GM04503 (cell line): Measurements from ENCODE around the gene FBXO11.
"Not testable (repeated sequence)": the region's sequence is repeated elsewhere in the genome, so short reads cannot be mapped to it uniquely, and the experiment has no call there.

ENCODE experiments used
- DNase-seq: peaks from one replicate; pipeline ENCODE4 v3.0.0-alpha.2; 2012; ENCODE audit warnings: low read depth

FBXO11 gene

DNA sequence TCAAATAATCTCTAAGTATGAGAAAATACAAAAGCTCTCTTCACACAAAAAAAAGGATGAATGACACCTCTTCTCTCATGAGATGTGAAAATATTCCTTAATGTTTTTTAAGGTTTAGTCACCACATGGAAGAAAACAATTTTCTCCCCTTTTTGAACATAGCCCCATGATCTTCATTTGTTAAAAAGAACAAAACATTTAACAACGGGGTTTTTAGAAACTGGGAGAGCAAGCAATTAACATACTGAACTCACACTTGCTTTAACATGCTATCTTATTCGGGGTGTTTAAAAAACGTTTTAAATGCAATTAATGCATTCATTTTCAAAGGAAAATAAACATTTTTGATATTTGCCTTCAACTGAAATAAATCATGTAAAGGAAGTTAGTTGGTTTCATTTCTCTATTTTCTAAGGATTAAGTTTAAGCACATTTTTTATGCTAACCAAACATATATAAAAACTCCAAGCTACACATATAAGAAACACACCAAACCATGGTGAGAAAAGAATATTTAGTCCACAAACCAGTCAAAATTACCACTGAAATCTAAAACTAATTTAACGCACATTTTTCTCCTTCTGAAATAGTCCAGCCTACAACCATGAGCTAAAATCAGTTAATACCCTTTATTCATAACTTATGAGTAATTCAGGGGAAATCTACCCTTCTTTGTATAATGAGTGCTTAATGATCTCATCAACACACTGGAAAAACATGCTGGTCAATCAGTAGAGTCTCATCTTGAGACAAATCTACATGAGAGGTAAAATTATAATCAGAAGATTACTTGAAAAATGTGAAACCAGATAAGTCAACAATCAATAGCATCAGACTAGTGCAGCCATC lies 8.2 kb downstream of the FBXO11 start:
- DNase-seq, result no peak

DNA sequence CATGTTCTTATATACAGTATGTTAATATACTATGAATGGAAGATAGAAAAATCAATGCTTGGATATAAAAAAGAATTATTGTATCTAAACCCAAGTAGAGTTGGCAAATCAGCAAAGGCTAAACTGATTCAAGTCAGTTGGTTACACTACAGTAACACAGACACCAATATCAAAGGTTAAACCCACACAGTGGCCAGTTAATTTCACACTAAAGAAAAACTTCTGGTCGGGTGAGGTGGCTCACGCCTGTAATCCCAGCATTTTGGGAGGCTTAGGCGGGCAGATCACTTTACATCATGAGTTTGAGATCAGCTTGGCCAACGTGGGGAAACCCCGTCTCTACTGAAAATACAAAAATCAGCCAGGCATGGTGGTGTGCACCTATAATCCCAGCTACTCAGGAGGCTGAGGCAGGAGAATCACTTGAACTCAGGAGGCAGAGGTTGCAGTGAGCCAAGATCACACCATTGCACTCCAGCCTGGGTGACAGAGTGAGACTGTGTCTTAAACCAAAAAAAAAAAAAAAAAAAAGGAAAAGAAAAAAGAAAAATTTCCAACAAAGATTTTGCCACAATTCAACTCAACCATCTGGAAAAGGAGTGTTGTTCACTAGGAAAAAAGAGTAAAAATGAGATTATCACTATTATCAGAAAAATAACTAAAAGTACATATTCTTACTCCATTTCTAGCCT lies 9.0 kb downstream of the FBXO11 start:
- not testable (repeated sequence) for DNase-seq

DNA sequence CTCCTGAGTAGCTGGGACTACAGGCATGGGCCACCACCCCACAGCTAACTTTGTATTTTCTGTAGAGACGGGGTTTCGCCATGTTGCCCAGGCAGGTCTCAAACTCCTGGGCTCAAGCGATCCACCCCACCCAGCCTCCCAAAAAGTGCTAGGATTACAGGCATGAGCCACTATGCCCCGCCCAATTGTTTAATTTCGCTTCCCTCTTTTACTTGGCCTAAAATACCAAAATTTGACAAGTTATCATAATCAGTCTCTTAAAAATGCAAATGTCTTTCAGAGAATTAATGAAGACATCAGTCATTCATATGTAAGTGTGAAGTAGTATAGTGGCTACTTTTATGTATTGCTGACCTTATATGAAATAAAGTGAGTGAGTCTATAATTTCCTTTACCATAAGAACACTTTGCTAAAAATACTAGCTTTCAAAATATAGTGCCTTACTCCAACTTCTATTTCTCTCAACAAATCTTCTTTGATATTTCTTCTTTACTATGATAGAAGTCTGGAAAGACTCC lies 9.8 kb downstream of the FBXO11 start:
- DNase-seq, result no peak

DNA sequence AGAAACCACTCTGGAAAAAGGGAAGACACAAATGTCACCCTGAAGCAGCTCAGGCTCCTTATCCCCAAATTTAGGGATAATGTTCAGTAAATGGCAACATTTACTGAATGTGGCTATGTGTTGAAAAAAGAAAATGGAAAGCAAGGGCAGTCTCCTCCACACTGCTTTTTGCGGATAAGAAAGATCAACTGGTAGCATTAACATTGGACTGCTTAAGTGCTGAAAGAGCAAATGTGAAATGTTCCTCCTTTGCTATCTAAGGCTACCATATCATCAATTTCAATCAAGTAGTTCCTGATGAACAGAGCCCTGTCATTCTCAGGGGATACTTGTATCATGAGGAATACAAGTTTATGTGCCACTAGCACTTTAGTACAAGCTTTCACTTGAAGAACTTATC lies 12.5 kb downstream of the FBXO11 start:
- DNase-seq, result no peak

DNA sequence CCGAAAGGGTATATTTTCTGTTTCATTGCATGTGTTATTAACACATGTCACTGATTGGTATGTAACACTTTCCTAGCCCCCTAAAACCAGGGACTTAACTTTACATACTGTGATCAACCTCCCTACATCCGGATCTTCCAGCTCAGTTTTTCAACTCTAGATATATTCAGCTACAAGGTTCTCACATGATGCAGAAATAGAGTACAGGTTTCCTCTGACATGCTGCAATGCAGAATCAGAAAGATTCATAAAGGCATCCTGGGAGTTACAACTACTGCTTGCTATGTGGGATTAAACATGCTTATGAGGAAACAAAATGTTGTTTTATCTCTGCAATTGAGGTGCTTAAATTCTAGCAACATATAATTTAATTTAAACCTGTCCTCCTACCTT lies 14.0 kb downstream of the FBXO11 start:
- no peak for DNase-seq

DNA sequence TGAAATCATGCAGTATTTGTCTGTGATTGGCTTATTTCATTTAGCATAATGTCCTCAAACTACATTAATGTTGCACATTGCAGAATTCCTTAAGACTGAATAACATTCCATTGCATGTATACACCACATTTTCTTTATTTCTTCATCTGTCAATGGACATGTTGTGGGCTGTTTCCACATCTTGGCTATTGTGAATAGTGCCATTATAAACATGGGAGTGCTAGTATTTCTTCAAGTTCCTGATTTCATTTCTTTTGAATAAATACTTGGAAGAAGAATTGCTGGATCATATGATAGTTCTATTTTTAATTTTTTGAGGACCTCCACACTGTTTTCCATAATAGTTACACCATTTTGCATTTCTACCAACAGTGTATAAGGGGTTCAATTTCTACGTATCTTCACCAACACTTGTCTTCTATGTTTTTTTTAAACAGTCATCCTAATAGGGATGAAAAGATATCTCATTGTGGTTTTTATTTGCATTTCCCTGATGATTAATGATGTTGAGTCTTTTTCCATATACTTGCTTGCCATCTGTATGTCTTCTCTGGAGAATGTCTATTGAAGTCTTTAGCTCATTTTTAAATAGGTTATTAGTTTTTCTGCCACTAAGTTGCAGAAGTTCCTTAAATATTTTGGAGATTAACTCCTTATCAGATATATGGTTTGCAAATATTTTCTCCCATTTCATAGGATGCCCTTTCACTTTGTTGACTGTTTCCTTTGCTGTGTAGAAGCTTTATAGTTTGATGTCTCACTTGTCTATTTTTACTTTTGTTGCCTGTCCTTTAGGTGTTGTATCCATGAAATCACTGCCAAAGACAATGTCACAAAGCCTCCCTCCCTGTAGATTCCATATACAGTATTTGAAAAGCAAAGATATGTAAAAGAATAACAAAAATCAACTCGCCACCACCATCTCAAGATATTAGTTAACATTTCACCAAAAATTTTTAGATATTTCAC lies 14.6 kb downstream of the FBXO11 start:
- DNase-seq, result no peak

DNA sequence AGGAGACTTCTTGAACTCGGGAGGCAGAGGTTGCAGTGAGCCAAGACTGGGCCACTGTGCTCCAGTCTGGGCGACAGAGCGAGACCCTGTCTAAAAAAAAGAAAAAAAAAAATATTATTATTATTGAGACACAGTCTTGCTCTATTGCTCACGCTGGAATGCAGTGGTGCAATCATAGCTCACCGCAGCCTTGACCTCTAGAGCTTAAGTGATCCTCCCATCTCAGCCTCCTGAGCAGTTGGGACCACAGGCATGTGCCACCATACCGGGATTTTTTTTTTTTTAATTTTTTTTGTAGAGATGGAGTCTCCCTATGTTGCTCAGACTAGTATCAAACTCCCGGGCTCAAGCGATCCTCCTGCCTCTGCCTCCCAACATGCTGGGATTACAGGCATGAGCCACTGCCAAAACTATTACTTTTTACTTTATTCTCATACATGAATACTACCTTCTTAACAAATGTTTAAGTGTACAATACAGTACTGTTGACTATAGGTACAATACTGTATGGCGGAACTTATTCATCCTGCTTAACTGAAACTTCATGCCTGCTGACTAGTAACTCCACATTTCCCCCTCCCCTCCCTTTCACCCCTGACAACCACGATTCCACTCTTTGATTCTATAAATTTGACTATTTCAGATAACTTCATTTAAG lies 15.5 kb downstream of the FBXO11 start:
- DNase-seq, result no peak

DNA sequence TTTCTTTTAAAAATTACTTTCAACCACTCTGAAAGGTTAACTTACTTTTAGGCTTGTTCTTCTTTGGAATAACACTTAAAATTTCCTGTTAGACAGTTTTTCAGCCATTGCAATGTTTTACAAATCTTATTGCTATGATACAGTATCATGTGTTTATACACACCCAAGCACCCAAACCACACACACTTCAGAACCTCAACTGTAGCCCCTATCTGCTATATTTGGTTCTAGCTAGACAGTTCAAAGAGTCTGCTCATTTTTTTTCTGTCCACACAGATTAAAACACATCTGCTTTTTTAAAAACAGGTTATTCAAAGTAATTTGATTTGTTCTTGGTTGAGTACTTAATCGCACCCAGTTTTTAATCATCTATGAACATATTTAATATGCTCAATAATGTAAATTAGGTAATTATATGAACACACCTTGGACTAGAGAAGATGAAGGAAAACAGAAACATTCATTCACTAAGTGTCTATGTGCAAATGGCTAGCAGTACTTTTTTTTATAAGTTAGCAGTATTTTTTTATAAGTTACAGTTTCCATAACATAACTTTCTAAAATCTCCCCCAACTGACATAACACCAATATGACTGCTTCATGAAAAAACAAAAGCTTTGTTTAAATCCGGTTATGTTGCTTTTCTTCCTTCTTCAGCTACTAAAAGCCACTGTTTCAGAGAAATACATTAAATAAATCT lies 17.6 kb downstream of the FBXO11 start:
- no peak for DNase-seq

DNA sequence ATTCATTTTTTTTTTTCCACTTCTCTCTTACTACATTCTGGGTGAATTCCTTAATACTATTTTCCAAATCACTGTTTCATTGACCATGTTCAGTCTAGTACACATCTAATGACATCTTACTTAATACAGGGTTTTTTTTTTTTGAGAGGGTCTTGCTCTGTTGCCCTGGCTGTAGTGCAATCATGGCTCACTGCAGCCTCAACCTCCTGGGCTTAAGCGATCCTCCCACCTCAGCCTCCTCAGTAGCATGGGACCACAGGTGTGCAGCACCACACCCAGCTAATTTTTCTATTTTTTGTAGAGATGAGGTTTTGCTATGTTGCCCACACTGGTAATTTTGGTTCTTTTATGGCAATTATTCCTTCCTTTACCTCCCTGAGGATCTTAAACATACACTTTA lies 29.4 kb downstream of the FBXO11 start:
- no peak for DNase-seq

DNA sequence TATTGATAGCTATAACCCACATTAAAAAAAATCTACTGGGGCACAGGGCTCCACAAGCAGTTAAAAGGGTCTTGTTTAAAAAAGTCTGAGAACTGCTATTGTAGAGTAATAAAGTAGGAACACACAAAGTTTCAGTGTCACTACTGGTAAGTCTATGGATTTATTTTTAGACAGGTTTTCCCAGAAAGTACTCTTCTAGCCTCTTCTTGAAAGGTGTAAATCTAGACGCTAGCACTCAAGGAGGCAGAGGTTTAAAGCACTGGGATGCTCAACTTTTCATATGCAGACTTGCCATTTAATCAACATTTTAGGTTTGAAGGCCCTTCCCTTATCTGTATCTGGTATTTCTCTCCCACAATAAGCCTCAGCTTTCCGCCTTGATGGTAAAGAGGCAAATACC lies 33.4 kb downstream of the FBXO11 start:
- DNase-seq, result no peak

DNA sequence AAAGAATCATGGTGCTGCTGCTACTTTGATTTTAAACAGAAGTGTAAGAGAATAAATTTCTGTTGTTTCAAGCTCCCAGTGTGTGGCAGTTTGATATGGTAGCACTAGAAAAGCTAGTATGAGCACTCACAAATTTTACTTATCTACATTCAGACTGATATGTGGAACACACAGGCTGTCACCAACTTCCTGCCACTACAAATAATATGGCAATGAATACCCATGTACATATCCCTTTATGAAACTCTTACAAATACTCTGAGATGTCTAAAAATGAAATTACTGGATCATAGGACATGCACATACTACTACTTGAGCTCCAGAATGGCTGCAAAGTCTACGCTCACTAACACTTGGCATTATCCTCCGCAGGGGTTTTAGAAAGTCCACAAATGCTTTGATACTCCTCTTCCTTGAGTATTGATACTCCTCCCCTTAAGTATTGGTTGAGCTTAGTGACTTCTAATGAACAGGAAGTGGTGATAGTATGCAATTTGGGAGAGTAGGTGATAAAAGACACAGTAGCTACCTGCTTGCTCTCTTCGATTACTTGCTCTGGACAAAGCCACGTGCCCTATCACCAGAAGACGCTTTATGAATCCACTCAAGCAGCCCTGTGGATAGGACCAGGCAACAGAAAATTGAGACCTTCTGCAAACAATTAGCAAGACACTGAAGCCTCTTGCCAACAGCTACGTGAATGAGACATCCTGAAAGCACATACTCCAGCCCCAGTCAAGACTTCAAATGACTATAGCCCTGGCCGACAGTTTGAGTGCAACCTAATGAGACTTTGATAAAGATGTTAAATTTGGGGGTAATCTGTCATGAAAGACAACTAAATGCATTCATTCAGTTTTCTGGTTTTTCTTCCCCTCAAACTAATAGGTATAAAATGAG lies 35.4 kb downstream of the FBXO11 start:
- no peak for DNase-seq

DNA sequence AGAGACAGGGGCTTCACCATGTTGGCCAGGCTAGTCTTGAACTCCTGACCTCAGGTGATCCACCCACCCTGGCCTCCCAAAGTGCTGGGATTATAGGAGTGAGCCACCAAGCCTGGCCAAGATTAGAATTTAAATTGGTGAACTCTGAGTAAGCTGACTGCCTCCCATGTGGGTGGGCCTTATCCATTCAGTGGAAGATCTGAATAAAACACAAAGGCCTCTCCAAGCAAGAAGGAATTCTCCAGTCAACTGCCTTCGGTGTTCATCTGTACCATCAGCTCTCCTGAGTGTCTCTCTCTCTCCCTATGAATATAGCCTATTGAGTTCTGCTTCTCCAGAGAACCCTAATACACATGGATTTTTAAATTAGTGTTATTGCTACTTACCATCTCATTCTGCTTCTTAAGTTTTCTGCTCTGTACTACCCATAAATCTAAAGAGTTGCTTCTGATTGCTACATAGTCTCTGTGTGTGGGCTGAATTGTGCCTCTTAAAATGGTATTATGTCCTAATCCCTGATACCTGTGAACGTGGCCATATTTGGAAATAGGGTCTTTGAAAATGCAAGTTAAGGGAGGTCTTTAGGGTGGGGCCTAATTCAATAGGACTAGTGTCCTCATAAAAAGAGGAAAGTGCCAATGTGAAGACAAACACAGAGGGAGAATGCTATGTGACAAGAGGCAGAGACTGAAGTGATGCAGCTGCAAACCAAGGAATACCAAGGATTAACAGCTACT lies 36.3 kb downstream of the FBXO11 start:
- DNase-seq, result no peak

DNA sequence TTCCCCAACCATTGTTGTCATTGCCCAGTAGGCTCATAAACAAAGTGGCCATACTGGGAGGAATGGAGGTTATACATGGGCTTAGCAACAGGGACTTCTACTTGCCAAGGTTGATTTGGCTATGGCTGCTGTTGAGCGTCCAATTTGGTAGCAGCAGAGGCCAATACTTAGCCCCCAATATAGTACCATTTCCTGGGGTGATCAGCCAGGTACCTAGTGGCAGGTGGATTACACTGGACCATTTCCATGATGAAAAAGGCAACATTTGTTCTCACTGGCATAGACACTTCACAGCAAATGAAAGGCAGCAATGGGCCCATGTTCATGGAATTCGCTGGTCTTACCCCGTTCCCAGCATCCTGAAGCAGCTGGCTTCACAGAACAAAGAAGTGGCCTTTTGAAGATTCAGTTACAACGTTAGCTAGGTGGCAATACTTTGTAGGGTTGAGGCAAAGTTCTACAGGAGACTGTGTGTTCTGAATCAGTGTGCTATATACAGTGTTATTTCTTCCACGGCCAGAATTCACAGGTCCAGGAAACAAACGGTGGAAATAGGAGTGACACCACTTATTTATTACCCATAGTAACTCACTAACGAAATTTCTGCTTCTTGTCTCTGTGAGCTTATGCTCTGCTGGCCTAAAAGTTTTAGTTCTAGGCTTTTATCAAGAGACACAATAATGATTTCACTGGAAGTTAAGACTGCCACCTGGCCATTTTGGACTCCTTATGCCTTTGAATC lies 37.5 kb downstream of the FBXO11 start:
- no peak for DNase-seq

DNA sequence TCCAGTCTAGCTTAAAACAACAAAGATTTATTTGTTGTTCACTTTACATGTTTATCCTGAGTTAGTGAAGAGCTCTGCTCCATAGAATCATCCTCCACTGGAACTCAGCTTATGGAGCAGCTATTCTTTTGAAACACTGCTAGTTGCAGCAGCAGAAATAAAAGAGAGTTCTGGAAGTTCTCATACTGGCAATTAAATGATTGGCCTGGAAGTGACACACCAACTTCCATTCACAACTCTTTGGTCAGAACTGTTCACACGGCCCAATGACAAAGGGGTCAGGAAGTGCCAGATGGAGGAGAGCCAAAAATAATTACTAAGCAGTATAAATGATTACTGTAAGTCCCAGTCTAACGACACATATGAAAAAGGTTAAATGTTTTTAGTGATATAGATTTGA lies 39.1 kb downstream of the FBXO11 start:
- peak; percentile 55 for DNase-seq

DNA sequence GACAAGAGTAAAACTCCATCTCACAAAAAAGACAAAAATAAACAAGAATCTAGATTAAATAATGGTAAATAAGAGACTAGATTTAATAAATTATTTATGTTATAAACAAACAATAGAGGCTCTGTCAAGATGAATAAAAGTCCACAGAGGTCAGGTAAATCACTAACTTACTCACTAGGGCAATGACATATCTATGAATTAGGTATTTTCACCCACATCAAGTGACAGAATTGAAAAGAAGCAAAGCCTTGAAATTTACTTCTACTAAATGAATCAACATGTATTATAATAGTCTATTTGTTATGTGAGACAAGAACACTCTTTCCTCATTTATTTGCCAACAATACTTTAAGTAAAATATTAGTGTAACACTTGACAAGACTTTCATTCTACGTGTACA lies 41.7 kb downstream of the FBXO11 start:
- DNase-seq, result no peak

DNA sequence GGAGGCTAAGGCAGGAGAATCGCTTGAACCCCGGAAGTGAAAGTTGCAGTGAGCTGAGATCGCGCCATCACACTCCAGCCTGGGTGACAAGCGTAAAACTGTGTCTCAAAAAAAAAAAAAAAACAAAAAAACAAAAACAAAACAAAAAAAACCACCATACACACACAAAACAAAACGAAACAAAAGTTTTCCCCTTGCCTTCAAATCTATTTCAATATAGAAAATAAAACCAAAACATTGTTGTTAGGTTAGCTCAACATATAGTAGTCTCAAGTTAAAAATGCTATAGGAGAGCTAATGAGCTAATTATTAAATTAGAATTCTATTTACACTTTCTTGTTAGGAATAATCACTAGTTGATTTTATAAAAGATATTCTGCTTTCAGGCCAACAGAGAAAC lies 43.3 kb downstream of the FBXO11 start:
- DNase-seq, result no peak

DNA sequence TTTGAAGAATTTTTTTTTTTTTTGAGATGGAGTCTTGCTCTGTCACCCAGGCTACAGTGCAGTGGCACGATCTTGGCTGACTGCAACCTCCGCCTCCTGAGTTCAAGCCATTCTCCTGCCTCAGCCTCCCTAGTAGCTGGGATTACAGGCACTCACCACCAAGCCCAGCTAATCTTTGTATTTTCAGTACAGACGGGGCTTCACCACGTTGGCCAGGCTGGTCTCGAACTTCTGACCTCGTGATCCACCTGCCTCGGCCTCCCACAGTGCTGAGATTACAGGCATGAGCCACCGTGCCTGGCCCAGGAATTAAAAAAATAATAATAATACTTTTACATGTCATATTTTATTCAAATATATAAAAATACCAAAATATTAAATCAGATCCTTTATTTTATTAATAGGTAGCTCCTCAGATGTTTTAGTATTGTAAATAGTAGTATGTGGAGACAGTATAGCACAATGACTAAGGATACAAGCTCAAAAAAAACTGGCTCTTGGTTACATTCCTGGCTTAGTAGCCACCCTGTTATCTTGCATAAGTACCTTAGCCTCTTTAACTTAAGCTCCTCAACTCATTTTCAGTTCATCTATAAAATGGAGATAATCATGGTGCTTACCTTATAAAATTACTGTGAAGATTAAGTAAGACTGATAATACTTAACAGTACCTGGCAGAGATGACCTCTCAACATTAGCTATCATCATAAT lies 53.1 kb downstream of the FBXO11 start:
- DNase-seq, result not testable (repeated sequence)

DNA sequence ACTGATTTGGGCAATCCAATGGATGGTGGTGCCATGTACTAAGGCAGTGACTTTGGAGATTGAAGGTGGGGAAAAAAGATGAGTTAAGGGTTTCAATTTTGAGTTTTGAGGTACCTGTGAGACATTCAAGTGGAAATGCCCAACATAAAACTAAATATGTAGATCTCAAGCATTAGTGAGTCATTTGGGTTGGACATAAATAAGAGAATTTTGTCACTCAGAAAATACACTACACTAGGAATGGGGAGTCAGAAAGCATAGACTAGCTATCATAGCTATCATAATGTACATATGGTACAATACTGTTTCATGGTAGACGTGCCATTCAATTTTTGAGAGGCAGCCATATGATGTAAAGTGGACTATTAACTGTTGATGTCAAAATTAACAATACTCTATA lies 56.1 kb downstream of the FBXO11 start:
- DNase-seq, result no peak
